ENCODE measurements around the gene SKIC3. TPM values are rescaled to one million over a fixed set of nuclear protein-coding genes. Genes with fewer than 3 reads are reported as not detected.

SKIC3 gene
- total and polyA plus RNA-seq, 8 donors = 12.5 to 181 (median 43.4) TPM

DNA sequence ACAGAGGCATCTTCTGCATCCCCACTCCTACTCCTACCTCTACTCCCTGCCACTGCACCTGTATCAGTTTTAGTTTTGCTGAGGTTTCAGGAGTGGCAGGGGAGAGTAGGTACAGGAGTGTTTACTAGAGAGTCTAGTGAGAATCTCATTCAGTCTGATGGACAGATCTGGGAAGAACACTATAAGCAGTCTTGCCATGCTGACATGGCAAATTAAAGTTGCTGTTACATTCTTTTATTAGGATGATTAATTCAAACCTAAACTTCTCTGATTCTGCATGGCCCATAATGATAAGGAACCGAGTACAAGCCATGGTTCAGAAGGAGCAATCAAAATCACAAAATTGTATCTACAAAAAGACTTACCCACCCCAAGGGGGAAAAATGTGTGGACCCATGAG, 7.5 kb upstream of the SKIC3 start:
- H3K36me3 ChIP-seq = peaks cover 0 to 14% (median 11%) of the 10 kb centered on the region in 4 donors
- 81 to 94% (median 87%) methylated on average over 1 of the region's 1 CpG for WGBS, 5 donors
- no peak overlapping the region for H3K4me3 ChIP-seq
- TF ChIP-seq EP300 (IDR thresholded peaks at IDR 0.05) = no peak
- TF ChIP-seq, protein P1, sequence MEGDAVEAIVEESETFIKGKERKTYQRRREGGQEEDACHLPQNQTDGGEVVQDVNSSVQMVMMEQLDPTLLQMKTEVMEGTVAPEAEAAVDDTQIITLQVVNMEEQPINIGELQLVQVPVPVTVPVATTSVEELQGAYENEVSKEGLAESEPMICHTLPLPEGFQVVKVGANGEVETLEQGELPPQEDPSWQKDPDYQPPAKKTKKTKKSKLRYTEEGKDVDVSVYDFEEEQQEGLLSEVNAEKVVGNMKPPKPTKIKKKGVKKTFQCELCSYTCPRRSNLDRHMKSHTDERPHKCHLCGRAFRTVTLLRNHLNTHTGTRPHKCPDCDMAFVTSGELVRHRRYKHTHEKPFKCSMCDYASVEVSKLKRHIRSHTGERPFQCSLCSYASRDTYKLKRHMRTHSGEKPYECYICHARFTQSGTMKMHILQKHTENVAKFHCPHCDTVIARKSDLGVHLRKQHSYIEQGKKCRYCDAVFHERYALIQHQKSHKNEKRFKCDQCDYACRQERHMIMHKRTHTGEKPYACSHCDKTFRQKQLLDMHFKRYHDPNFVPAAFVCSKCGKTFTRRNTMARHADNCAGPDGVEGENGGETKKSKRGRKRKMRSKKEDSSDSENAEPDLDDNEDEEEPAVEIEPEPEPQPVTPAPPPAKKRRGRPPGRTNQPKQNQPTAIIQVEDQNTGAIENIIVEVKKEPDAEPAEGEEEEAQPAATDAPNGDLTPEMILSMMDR (IDR thresholded peaks at IDR 0.05) = no peak
- TF ChIP-seq POLR2AphosphoS5 (IDR thresholded peaks at IDR 0.05) = no peak
- DNase-seq = no peak
- peaks cover 0 to 4% (median 0%) of the 10 kb centered on the region in 4 donors for H3K4me1 ChIP-seq
- no peaks in the 10 kb centered on the region for H3K9me3 ChIP-seq
- intact Hi-C loops (cut with DNase I; ENCODE audit: low total_unique reads) = no loop called here
- no peak overlapping the region for H3K27ac ChIP-seq
- no peaks in the 10 kb centered on the region for H3K27me3 ChIP-seq

DNA sequence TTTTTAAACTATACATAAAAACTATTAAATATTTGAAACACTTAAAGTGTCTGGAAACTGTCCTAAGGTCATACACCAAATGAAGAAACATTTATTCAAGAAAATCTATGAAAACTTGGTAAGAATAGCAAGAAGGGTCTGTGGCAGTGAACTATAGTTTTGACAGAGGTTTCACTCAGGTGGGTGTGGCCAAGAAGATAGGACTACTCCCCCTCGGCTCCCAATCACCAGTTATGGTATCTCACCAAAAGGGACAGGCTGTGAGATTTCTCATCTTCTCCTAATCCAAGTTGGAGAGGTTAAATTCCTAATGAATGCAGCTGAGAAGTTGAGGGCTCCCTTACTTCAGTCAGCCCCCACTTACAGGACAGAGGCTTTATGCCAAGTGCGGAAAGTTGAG, 3.1 kb upstream of the SKIC3 start:
- WGBS, 5 donors = 57 to 93% (median 89%) methylated on average over 2 of the region's 2 CpGs
- H3K9me3 ChIP-seq = no peaks in the 10 kb centered on the region
- H3K27ac ChIP-seq = no peak overlapping the region
- H3K27me3 ChIP-seq = no peaks in the 10 kb centered on the region
- no peak overlapping the region for H3K4me3 ChIP-seq
- intact Hi-C loops (cut with DNase I; ENCODE audit: low total_unique reads) = no loop called here
- TF ChIP-seq POLR2AphosphoS5 (IDR thresholded peaks at IDR 0.05) (no peak), POLR2A (IDR thresholded peaks at IDR 0.05) (no peak), EP300 (IDR thresholded peaks at IDR 0.05) (no peak)
- TF ChIP-seq, protein P1 (IDR thresholded peaks at IDR 0.05) = no peak
- no peak for DNase-seq
- peaks cover 0 to 2% (median under 1%) of the 10 kb centered on the region in 4 donors for H3K36me3 ChIP-seq
- peaks cover 9 to 28% (median 26%) of the 10 kb centered on the region in 4 donors for H3K4me1 ChIP-seq

DNA sequence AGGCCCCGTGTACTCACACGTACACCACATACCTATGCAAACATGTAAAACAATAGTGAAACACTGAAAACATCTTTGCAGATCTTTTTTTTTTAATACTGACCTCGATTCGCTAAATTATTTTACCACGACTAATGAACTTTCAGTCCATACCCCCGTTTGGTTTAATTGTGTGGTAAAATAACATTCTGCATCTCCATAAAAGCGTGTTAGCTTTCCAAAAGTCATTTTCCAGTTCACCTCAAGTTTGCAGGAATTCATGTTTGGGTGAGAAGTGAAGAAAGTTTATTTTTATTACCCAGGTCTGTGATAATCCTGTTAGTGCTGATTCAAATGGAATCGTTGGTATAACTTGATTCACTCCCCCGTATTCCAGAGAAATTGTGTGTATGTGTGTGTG, 776 bp upstream of the SKIC3 start:
- no peaks in the 10 kb centered on the region for H3K9me3 ChIP-seq
- 0 to 1% (median 1%) methylated on average over 9 of the region's 9 CpGs for WGBS, 5 donors
- H3K27me3 ChIP-seq = no peaks in the 10 kb centered on the region
- no peak for TF ChIP-seq EP300 (IDR thresholded peaks at IDR 0.05)
- TF ChIP-seq, protein P1 (IDR thresholded peaks at IDR 0.05) = no peak
- TF ChIP-seq POLR2A (IDR thresholded peaks at IDR 0.05) = no peak
- no peak for TF ChIP-seq POLR2AphosphoS5 (IDR thresholded peaks at IDR 0.05)
- peak overlapping the region; percentile 76 to 87 (median 82) for H3K4me3 ChIP-seq
- H3K4me1 ChIP-seq = peaks cover 9 to 48% (median 31%) of the 10 kb centered on the region in 4 donors
- H3K27ac ChIP-seq = peak overlapping the region; percentile 93 to 98 (median 94)
- intact Hi-C loops (cut with DNase I; ENCODE audit: low total_unique reads) = no loop called here
- peaks cover 0 to 7% (median 5%) of the 10 kb centered on the region in 4 donors for H3K36me3 ChIP-seq
- peak in 1 of 2 donors; percentile 14 for DNase-seq

DNA sequence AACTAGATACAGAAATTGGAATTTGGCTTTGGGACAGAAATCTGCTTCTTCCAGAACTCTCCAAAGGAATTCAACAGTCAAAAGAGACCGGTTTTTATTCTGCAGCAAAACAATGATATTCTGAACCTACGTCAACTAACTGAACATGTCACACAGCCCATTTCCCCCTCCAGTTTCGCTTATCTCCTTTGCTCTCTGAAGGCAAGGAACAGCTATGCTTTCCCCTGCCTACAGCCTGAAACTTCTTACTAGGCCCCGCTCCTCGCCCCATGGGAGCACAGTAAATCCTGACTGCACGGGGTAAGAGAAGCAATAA, 488 bp downstream of the SKIC3 start:
- TF ChIP-seq POLR2AphosphoS5 (IDR thresholded peaks at IDR 0.05) (no peak), POLR2A (IDR thresholded peaks at IDR 0.05) (no peak), EP300 (IDR thresholded peaks at IDR 0.05) (no peak)
- TF ChIP-seq, protein P1 (IDR thresholded peaks at IDR 0.05) = no peak
- intact Hi-C loops (cut with DNase I; ENCODE audit: low total_unique reads) = no loop called here
- H3K27me3 ChIP-seq = no peaks in the 10 kb centered on the region
- peaks cover 9 to 55% (median 37%) of the 10 kb centered on the region in 4 donors for H3K4me1 ChIP-seq
- H3K36me3 ChIP-seq = peaks cover 0 to 15% (median 7%) of the 10 kb centered on the region in 4 donors
- no peak for DNase-seq
- WGBS, 5 donors = 0 to 1% (median 0%) methylated on average over 6 of the region's 6 CpGs
- H3K27ac ChIP-seq = peak overlapping the region; percentile 88 to 95 (median 94)
- H3K9me3 ChIP-seq = no peaks in the 10 kb centered on the region
- peak overlapping the region; percentile 76 to 87 (median 82) for H3K4me3 ChIP-seq

All from stomach (tissue), 9 donors.